Stimulated activated memory B cell treated with anti-CD40 and anti-IgM and Interleukin-4, amounts not matched to agents 10 μg/mL and 1 μg/mL and 100 μg/mL, for 72 hours (primary cell): Measurements from ENCODE around the gene DHX29.

ENCODE experiments used
- ATAC-seq: fragments of 150-1000 bp; cut with Tn5 transposase; 2 replicates; pipeline ENCODE4 v1.10.0; 2021
- H3K27ac Mint-ChIP-seq: one replicate; pipeline ENCODE4 v1.8.0; 2022; ENCODE audit warnings: mild to moderate bottlenecking, mixed read lengths
- H3K27me3 Mint-ChIP-seq: one replicate; pipeline ENCODE4 v1.8.0; 2022; ENCODE audit warnings: mixed read lengths
- H3K36me3 Mint-ChIP-seq: one replicate; pipeline ENCODE4 v1.8.0; 2022; ENCODE audit warnings: mixed read lengths
- H3K4me1 Mint-ChIP-seq: one replicate; pipeline ENCODE4 v1.8.0; 2022; ENCODE audit warnings: mixed read lengths
- H3K4me3 Mint-ChIP-seq: one replicate; pipeline ENCODE4 v1.8.0; 2022; ENCODE audit warnings: mild to moderate bottlenecking, moderate library complexity, mixed read lengths
- H3K9me3 Mint-ChIP-seq: one replicate; pipeline ENCODE4 v1.8.0; 2022; ENCODE audit warnings: mixed read lengths

The DHX29 gene

GRCh38 chr5:55294935-55295334 is 12.6 kb downstream of the DHX29 start:
- H3K9me3 Mint-ChIP-seq = no peaks in the 10 kb centered on the region
- peaks cover 64% of the 10 kb centered on the region for H3K36me3 Mint-ChIP-seq
- H3K27ac Mint-ChIP-seq = no peak overlapping the region
- H3K27me3 Mint-ChIP-seq = no peaks in the 10 kb centered on the region
- ATAC-seq = no peak
- no peaks in the 10 kb centered on the region for H3K4me1 Mint-ChIP-seq
- H3K4me3 Mint-ChIP-seq = no peak overlapping the region

- H3K9me3 Mint-ChIP-seq = no peaks in the 10 kb centered on the region
- H3K36me3 Mint-ChIP-seq = peaks cover 73% of the 10 kb centered on the region
- no peaks in the 10 kb centered on the region for H3K27me3 Mint-ChIP-seq
- H3K4me1 Mint-ChIP-seq = no peaks in the 10 kb centered on the region
- no peak overlapping the region for H3K4me3 Mint-ChIP-seq
- ATAC-seq = no peak
- no peak overlapping the region for H3K27ac Mint-ChIP-seq
Observed at GRCh38 chr5:55290991-55291390, 16.5 kb downstream of the DHX29 start.

GRCh38 chr5:55289808-55290207 is 17.7 kb downstream of the DHX29 start:
- no peak for ATAC-seq
- Mint-ChIP-seq H3K27ac (no peak overlapping the region), H3K9me3 (no peaks in the 10 kb centered on the region), H3K4me3 (no peak overlapping the region), H3K27me3 (no peaks in the 10 kb centered on the region), H3K36me3 (peaks cover 75% of the 10 kb centered on the region), H3K4me1 (no peaks in the 10 kb centered on the region)

- Mint-ChIP-seq H3K4me3 (no peak overlapping the region), H3K27ac (no peak overlapping the region), H3K27me3 (no peaks in the 10 kb centered on the region), H3K4me1 (no peaks in the 10 kb centered on the region), H3K36me3 (peaks cover 52% of the 10 kb centered on the region), H3K9me3 (no peaks in the 10 kb centered on the region)
- no peak for ATAC-seq
Observed at GRCh38 chr5:55286411-55286933, 21.0 kb downstream of the DHX29 start.

- no peak for ATAC-seq
Observed at GRCh38 chr5:55278778-55279177, 28.7 kb downstream of the DHX29 start.

GRCh38 chr5:55276771-55277170 is 30.7 kb downstream of the DHX29 start:
- Mint-ChIP-seq H3K27ac (no peak overlapping the region), H3K9me3 (no peaks in the 10 kb centered on the region), H3K36me3 (peaks cover 67% of the 10 kb centered on the region), H3K4me1 (no peaks in the 10 kb centered on the region), H3K27me3 (no peaks in the 10 kb centered on the region), H3K4me3 (no peak overlapping the region)
- no peak for ATAC-seq

More at GRCh38 chr5:55278778-55279177, 28.7 kb downstream of the DHX29 start:
- Mint-ChIP-seq H3K4me1 (no peaks in the 10 kb centered on the region), H3K27ac (no peak overlapping the region), H3K4me3 (no peak overlapping the region), H3K27me3 (no peaks in the 10 kb centered on the region), H3K36me3 (peaks cover 65% of the 10 kb centered on the region), H3K9me3 (no peaks in the 10 kb centered on the region)

- ATAC-seq = no peak
- no peak overlapping the region for H3K4me3 Mint-ChIP-seq
- no peaks in the 10 kb centered on the region for H3K9me3 Mint-ChIP-seq
- no peak overlapping the region for H3K27ac Mint-ChIP-seq
- no peaks in the 10 kb centered on the region for H3K4me1 Mint-ChIP-seq
- no peaks in the 10 kb centered on the region for H3K27me3 Mint-ChIP-seq
- peaks cover 43% of the 10 kb centered on the region for H3K36me3 Mint-ChIP-seq
Observed at GRCh38 chr5:55258339-55258738, 49.2 kb downstream of the DHX29 start.

- Mint-ChIP-seq H3K4me3 (no peak overlapping the region), H3K27ac (no peak overlapping the region), H3K4me1 (no peaks in the 10 kb centered on the region), H3K27me3 (no peaks in the 10 kb centered on the region), H3K36me3 (peaks cover 29% of the 10 kb centered on the region), H3K9me3 (no peaks in the 10 kb centered on the region)
- ATAC-seq = no peak
Observed at GRCh38 chr5:55254802-55255201, 52.7 kb downstream of the DHX29 start.

- H3K27me3 Mint-ChIP-seq = no peaks in the 10 kb centered on the region
- H3K4me3 Mint-ChIP-seq = no peak overlapping the region
- peaks cover 11% of the 10 kb centered on the region for H3K36me3 Mint-ChIP-seq
- no peak overlapping the region for H3K27ac Mint-ChIP-seq
- peaks cover 5% of the 10 kb centered on the region for H3K9me3 Mint-ChIP-seq
- no peak for ATAC-seq
- H3K4me1 Mint-ChIP-seq = no peaks in the 10 kb centered on the region
Observed at GRCh38 chr5:55250064-55250463, 57.4 kb downstream of the DHX29 start.

GRCh38 chr5:55241746-55242145 is 65.7 kb downstream of the DHX29 start:
- no peak for ATAC-seq
- Mint-ChIP-seq H3K36me3 (no peaks in the 10 kb centered on the region), H3K4me1 (no peaks in the 10 kb centered on the region), H3K4me3 (no peak overlapping the region), H3K27ac (no peak overlapping the region), H3K27me3 (no peaks in the 10 kb centered on the region), H3K9me3 (peaks cover 3% of the 10 kb centered on the region)

- H3K4me3 Mint-ChIP-seq = no peak overlapping the region
- peaks cover 30% of the 10 kb centered on the region for H3K27me3 Mint-ChIP-seq
- no peaks in the 10 kb centered on the region for H3K36me3 Mint-ChIP-seq
- no peak overlapping the region for H3K27ac Mint-ChIP-seq
- no peak for ATAC-seq
- no peaks in the 10 kb centered on the region for H3K9me3 Mint-ChIP-seq
- H3K4me1 Mint-ChIP-seq = peaks cover 21% of the 10 kb centered on the region
Observed at GRCh38 chr5:55236800-55237199, 70.7 kb downstream of the DHX29 start.

- no peak overlapping the region for H3K27ac Mint-ChIP-seq
- no peak for ATAC-seq
- peak overlapping the region; percentile 84 for H3K4me3 Mint-ChIP-seq
- no peaks in the 10 kb centered on the region for H3K9me3 Mint-ChIP-seq
- peaks cover 33% of the 10 kb centered on the region for H3K4me1 Mint-ChIP-seq
- H3K27me3 Mint-ChIP-seq = peaks cover 56% of the 10 kb centered on the region
- no peaks in the 10 kb centered on the region for H3K36me3 Mint-ChIP-seq
Observed at GRCh38 chr5:55234121-55234700, 73.3 kb downstream of the DHX29 start.

GRCh38 chr5:55232985-55233928 is 74.2 kb downstream of the DHX29 start, which contains the start of gene CCNO:
CCNO (minus strand) TSS chr5:55233608; CDS start chr5:55233523, 85 bp downstream.
- ATAC-seq = peak; percentile 80
- peak within 1 kb of the TSS; percentile 84 for H3K4me3 Mint-ChIP-seq
- H3K27ac Mint-ChIP-seq = peak within 1 kb of the TSS; percentile 33
- H3K4me1 Mint-ChIP-seq = peaks cover 33% of the 10 kb centered on the region
- H3K27me3 Mint-ChIP-seq = peaks cover 65% of the 10 kb centered on the region
- no peaks in the 10 kb centered on the region for H3K36me3 Mint-ChIP-seq
- H3K9me3 Mint-ChIP-seq = no peaks in the 10 kb centered on the region

- no peaks in the 10 kb centered on the region for H3K9me3 Mint-ChIP-seq
- H3K27ac Mint-ChIP-seq = peak overlapping the region; percentile 33
- H3K27me3 Mint-ChIP-seq = peaks cover 74% of the 10 kb centered on the region
- no peaks in the 10 kb centered on the region for H3K36me3 Mint-ChIP-seq
- ATAC-seq = no peak
- H3K4me1 Mint-ChIP-seq = peaks cover 39% of the 10 kb centered on the region
- peak overlapping the region; percentile 84 for H3K4me3 Mint-ChIP-seq
Observed at GRCh38 chr5:55232271-55232984, 75.1 kb downstream of the DHX29 start.

GRCh38 chr5:55231919-55232270 is 75.6 kb downstream of the DHX29 start:
- H3K36me3 Mint-ChIP-seq = no peaks in the 10 kb centered on the region
- H3K4me1 Mint-ChIP-seq = peaks cover 39% of the 10 kb centered on the region

More at GRCh38 chr5:55231919-55232270, 75.6 kb downstream of the DHX29 start:
- no peak for ATAC-seq
- peak overlapping the region; percentile 33 for H3K27ac Mint-ChIP-seq
- H3K27me3 Mint-ChIP-seq = peaks cover 75% of the 10 kb centered on the region
- peak overlapping the region; percentile 84 for H3K4me3 Mint-ChIP-seq
- H3K9me3 Mint-ChIP-seq = no peaks in the 10 kb centered on the region
